SIG-M5 (cell line): ENCODE measurements around the gene GRIK5.
"Not testable (repeated sequence)": the region's sequence is repeated elsewhere in the genome, so short reads cannot be mapped to it uniquely, and the experiment has no call there.

Source experiments
- DNase-seq: peaks from one replicate; lab custom pipeline; 2025; lab: John Stamatoyannopoulos, UW

Gene GRIK5

GRCh38 chr19:42069619-42070351, at the start of gene GRIK5:
Gene GRIK5 (minus strand): TSS chr19:42070206. CDS start chr19:42065770, 4,436 bp downstream.
- no peak for DNase-seq

GRCh38 chr19:42117076-42117475, 47.1 kb upstream of the GRIK5 start:
- no peak for DNase-seq

- DNase-seq = no peak
These were observed 46.5 kb upstream of the GRIK5 start for GRCh38 chr19:42116308-42117075.

- DNase-seq = no peak
These were observed 45.7 kb upstream of the GRIK5 start for GRCh38 chr19:42115705-42116104.

- no peak for DNase-seq
These were observed 45.2 kb upstream of the GRIK5 start for GRCh38 chr19:42115219-42115618.

- DNase-seq = no peak
These were observed 44.4 kb upstream of the GRIK5 start for GRCh38 chr19:42114412-42114811.

GRCh38 chr19:42113641-42114348, 43.8 kb upstream of the GRIK5 start:
- no peak for DNase-seq

- DNase-seq = no peak
These were observed 41.8 kb upstream of the GRIK5 start for GRCh38 chr19:42111811-42112210.

GRCh38 chr19:42111384-42111783, 41.4 kb upstream of the GRIK5 start:
- DNase-seq = no peak

- no peak for DNase-seq
These were observed 40.7 kb upstream of the GRIK5 start for GRCh38 chr19:42110658-42111057.

- DNase-seq = no peak
These were observed 39.9 kb upstream of the GRIK5 start for GRCh38 chr19:42109896-42110295.

- peak; percentile 38 for DNase-seq
These were observed 38.8 kb upstream of the GRIK5 start for GRCh38 chr19:42108527-42109389.

- DNase-seq = no peak
These were observed 35.4 kb upstream of the GRIK5 start for GRCh38 chr19:42105368-42105767.

- DNase-seq = no peak
These were observed 32.9 kb upstream of the GRIK5 start for GRCh38 chr19:42102877-42103276.

- DNase-seq = not testable (repeated sequence)
These were observed 30.2 kb upstream of the GRIK5 start for GRCh38 chr19:42100241-42100640.

- no peak for DNase-seq
These were observed 29.4 kb upstream of the GRIK5 start for GRCh38 chr19:42099336-42099925.

- DNase-seq = no peak
These were observed 28.8 kb upstream of the GRIK5 start for GRCh38 chr19:42098781-42099180.

- no peak for DNase-seq
These were observed 27.5 kb upstream of the GRIK5 start for GRCh38 chr19:42097461-42097860.

- no peak for DNase-seq
These were observed 26.3 kb upstream of the GRIK5 start for GRCh38 chr19:42096255-42096837.

- DNase-seq = no peak
These were observed 25.8 kb upstream of the GRIK5 start for GRCh38 chr19:42095814-42096230.
